ENCODE data around the gene RPS16. TPM values are rescaled to one million over a fixed set of nuclear protein-coding genes. Genes with fewer than 3 reads are reported as not detected.

The RPS16 gene
- total and polyA plus RNA-seq, 9 of the 15 experiments (the other 6 are each of a cell fraction or from before 2014, with no cell fraction given): 82.6 to 3,671 (median 2,204) TPM

GRCh38 chr19:39412100-39412866, 23.5 kb downstream of the RPS16 start, which contains the start of gene PLEKHG2 (continued):
- TF ChIP-seq TRIM25 (IDR thresholded peaks at IDR 0.05; ENCODE audit: borderline replicate concordance) (no peak), ZBTB9 (CRISPR knock-in tag; IDR thresholded peaks at IDR 0.05) (no peak), RFX5 (IDR thresholded peaks at IDR 0.05; ENCODE audit: low read depth, low read length) (peak; percentile 80; the same call in 1 of the 2 replicates), U2AF1 (optimal IDR thresholded peaks at IDR 0.05; ENCODE audit: low read depth, low read length) (no peak), RERE (CRISPR knock-in tag; IDR thresholded peaks at IDR 0.05; ENCODE audit: borderline replicate concordance) (no peak), EP300 (IDR thresholded peaks at IDR 0.05; ENCODE audit: low read length) (peak; percentile 51), ZNF41 (CRISPR knock-in tag; conservative IDR thresholded peaks at IDR 0.05) (no peak), RFX7 (CRISPR knock-in tag; IDR thresholded peaks at IDR 0.05) (no peak), ELF4 (CRISPR knock-in tag; IDR thresholded peaks at IDR 0.05) (no peak), ZHX1 (conservative IDR thresholded peaks at IDR 0.05; ENCODE audit: low read length) (no peak), PYGO2 (tag; IDR thresholded peaks at IDR 0.05) (no peak), TGIF2 (CRISPR knock-in tag; IDR thresholded peaks at IDR 0.05) (peak; percentile 72; the same call in 1 of the 2 replicates), ELK3 (CRISPR knock-in tag; IDR thresholded peaks at IDR 0.05) (no peak), NR2C2 (CRISPR knock-in tag; IDR thresholded peaks at IDR 0.05) (no peak), NR2C2 (tag; IDR thresholded peaks at IDR 0.05) (peak; percentile 71)

All from K562 (cell line).